HUES64 (cell line): ENCODE measurements around the gene UBE2Q1.

Experiments
- H3K27ac ChIP-seq: 2 replicates; pipeline ENCODE4 v1.7.0; 2013; ENCODE audit warnings: low read depth, low read length, inconsistent platforms
- H3K27me3 ChIP-seq: 2 replicates; pipeline ENCODE4 v1.6.1; 2013; ENCODE audit warnings: mild to moderate bottlenecking, low read length; ENCODE audit not compliant: insufficient read depth
- H3K36me3 ChIP-seq: 2 replicates; pipeline ENCODE4 v1.6.1; 2013; ENCODE audit warnings: mild to moderate bottlenecking, low read length; ENCODE audit not compliant: insufficient read depth
- H3K4me1 ChIP-seq: 2 replicates; pipeline ENCODE4 v1.6.1; 2013; ENCODE audit warnings: mild to moderate bottlenecking, low read length, moderate library complexity; ENCODE audit not compliant: insufficient read depth
- H3K4me3 ChIP-seq: 2 replicates; pipeline ENCODE4 v1.5.1; 2013; ENCODE audit warnings: mild to moderate bottlenecking, low read length, moderate library complexity
- H3K9ac ChIP-seq: 2 replicates; pipeline ENCODE4 v1.6.1; 2013; ENCODE audit warnings: mild to moderate bottlenecking, low read depth, low read length
- H3K9me3 ChIP-seq: 2 replicates; pipeline ENCODE4 v1.6.1; 2013; ENCODE audit warnings: low read depth, low read length; ENCODE audit not compliant: insufficient read depth
- WGBS: fragments of 150-250, 120-280 bp; methylation state at CpG from one replicate; pipeline ENCODE4 v1.1.7; 2013; ENCODE audit warnings: missing lambda C conversion rate; 5-methylcytosine and 5-hydroxymethylcytosine counted together

UBE2Q1 gene

GRCh38 chr1:154577346-154578057 is 19.0 kb upstream of the UBE2Q1 start:
- Histone ChIP-seq H3K27me3 (no peaks in the 10 kb centered on the region), H3K4me3 (no peak overlapping the region), H3K36me3 (peaks cover 48% of the 10 kb centered on the region), H3K9ac (no peak overlapping the region), H3K4me1 (0 out of 2 replicates have a peak, but pooled peaks cover 3% of the 10 kb centered on the region), H3K9me3 (no peaks in the 10 kb centered on the region), H3K27ac (no peak overlapping the region)
- 92% methylated on average over 7 of the region's 7 CpGs for WGBS

- H3K9ac ChIP-seq: no peak overlapping the region
- H3K27me3 ChIP-seq: no peaks in the 10 kb centered on the region
- 94% methylated on average over 6 of the region's 8 CpGs for WGBS
- no peak overlapping the region for H3K4me3 ChIP-seq
- 0 out of 2 replicates have a peak, but pooled peaks cover 6% of the 10 kb centered on the region for H3K4me1 ChIP-seq
- H3K27ac ChIP-seq: no peak overlapping the region
- peaks cover 35% of the 10 kb centered on the region for H3K36me3 ChIP-seq
- H3K9me3 ChIP-seq: no peaks in the 10 kb centered on the region
These were observed 17.6 kb upstream of the UBE2Q1 start for GRCh38 chr1:154575951-154576566.

GRCh38 chr1:154575147-154575927 is 16.9 kb upstream of the UBE2Q1 start:
- WGBS: 87% methylated on average over 10 of the region's 10 CpGs
- Histone ChIP-seq H3K36me3 (peaks cover 28% of the 10 kb centered on the region), H3K27ac (no peak overlapping the region), H3K4me1 (0 out of 2 replicates have a peak, but pooled peaks cover 6% of the 10 kb centered on the region), H3K4me3 (no peak overlapping the region), H3K27me3 (no peaks in the 10 kb centered on the region), H3K9ac (no peak overlapping the region), H3K9me3 (no peaks in the 10 kb centered on the region)

GRCh38 chr1:154574716-154575115 is 16.3 kb upstream of the UBE2Q1 start:
- Histone ChIP-seq H3K27ac (no peak overlapping the region), H3K4me1 (0 out of 2 replicates have a peak, but pooled peaks cover 6% of the 10 kb centered on the region), H3K4me3 (no peak overlapping the region), H3K9me3 (no peaks in the 10 kb centered on the region), H3K27me3 (no peaks in the 10 kb centered on the region), H3K9ac (no peak overlapping the region), H3K36me3 (peaks cover 22% of the 10 kb centered on the region)
- WGBS: 68% methylated on average over 6 of the region's 7 CpGs

- Histone ChIP-seq H3K27ac (no peak overlapping the region), H3K9ac (no peak overlapping the region), H3K27me3 (peaks cover 6% of the 10 kb centered on the region; the same call in 1 of the 2 replicates), H3K36me3 (peaks cover 6% of the 10 kb centered on the region), H3K4me1 (peaks cover 11% of the 10 kb centered on the region; the same call in 1 of the 2 replicates), H3K9me3 (no peaks in the 10 kb centered on the region), H3K4me3 (no peak overlapping the region)
- 93% methylated on average over 3 of the region's 3 CpGs for WGBS
These were observed 14.7 kb upstream of the UBE2Q1 start for GRCh38 chr1:154573168-154573510.

- H3K27ac ChIP-seq: no peak overlapping the region
These were observed 14.2 kb upstream of the UBE2Q1 start for GRCh38 chr1:154572468-154573167.

GRCh38 chr1:154571964-154572288 is 13.5 kb upstream of the UBE2Q1 start:
- Histone ChIP-seq H3K4me1 (peaks cover 14% of the 10 kb centered on the region), H3K36me3 (no peaks in the 10 kb centered on the region), H3K27me3 (peaks cover 6% of the 10 kb centered on the region; the same call in 1 of the 2 replicates), H3K27ac (no peak overlapping the region), H3K9me3 (no peaks in the 10 kb centered on the region), H3K4me3 (no peak overlapping the region), H3K9ac (no peak overlapping the region)
- 94% methylated on average over 29 of the region's 29 CpGs for WGBS

More at GRCh38 chr1:154572468-154573167, 14.2 kb upstream of the UBE2Q1 start:
- Histone ChIP-seq H3K9me3 (no peaks in the 10 kb centered on the region), H3K9ac (no peak overlapping the region), H3K4me3 (no peak overlapping the region), H3K27me3 (peaks cover 6% of the 10 kb centered on the region; the same call in 1 of the 2 replicates), H3K4me1 (peaks cover 11% of the 10 kb centered on the region; the same call in 1 of the 2 replicates), H3K36me3 (0 out of 2 replicates have a peak, but pooled peaks cover under 1% of the 10 kb centered on the region)
- WGBS: 83% methylated on average over 10 of the region's 10 CpGs

GRCh38 chr1:154571244-154571963 is 12.9 kb upstream of the UBE2Q1 start:
- H3K27ac ChIP-seq: no peak overlapping the region
- H3K27me3 ChIP-seq: peaks cover 6% of the 10 kb centered on the region; the same call in 1 of the 2 replicates
- peaks cover 19% of the 10 kb centered on the region for H3K4me1 ChIP-seq
- H3K9ac ChIP-seq: no peak overlapping the region
- H3K4me3 ChIP-seq: no peak overlapping the region
- H3K9me3 ChIP-seq: no peaks in the 10 kb centered on the region
- H3K36me3 ChIP-seq: no peaks in the 10 kb centered on the region
- WGBS: 95% methylated on average over 59 of the region's 59 CpGs

- no peak overlapping the region; the same call in 1 of the 2 replicates for H3K27ac ChIP-seq
- 0 out of 2 replicates have a peak overlapping the region, but pooled peaks have one; percentile 45 for H3K9ac ChIP-seq
- H3K36me3 ChIP-seq: no peaks in the 10 kb centered on the region
- whole genome bisulfite sequencing: 54% methylated on average over 17 of the region's 17 CpGs
- H3K4me1 ChIP-seq: peaks cover 19% of the 10 kb centered on the region
- H3K9me3 ChIP-seq: no peaks in the 10 kb centered on the region
- H3K27me3 ChIP-seq: peaks cover 6% of the 10 kb centered on the region; the same call in 1 of the 2 replicates
- H3K4me3 ChIP-seq: peak overlapping the region; percentile 70
These were observed 9.8 kb upstream of the UBE2Q1 start for GRCh38 chr1:154568157-154568815.
